MM.1S (cell line): ENCODE measurements around the gene ALKBH3.

Experiments
- EZH2 ChIP-seq: fragments of 300-600 bp; sonication (generic); optimal IDR thresholded peaks from 2 replicates; pipeline ENCODE3; 2017; ENCODE audit warnings: low read depth, mild to moderate bottlenecking, antibody characterized with exemption, low read length, mixed read lengths
- EZH2phosphoT487 ChIP-seq: fragments of 300-600 bp; sonication (generic); IDR thresholded peaks from 2 replicates; pipeline ENCODE4 v1.6.1; 2018; ENCODE audit warnings: antibody characterized with exemption, low read length
- TF ChIP-seq, protein P1 (sequence below): fragments of 300-600 bp; sonication (generic); IDR thresholded peaks from 2 replicates; pipeline ENCODE4 v1.5.1; 2016; ENCODE audit warnings: antibody characterized with exemption, low read length, mixed read lengths

DNA sequence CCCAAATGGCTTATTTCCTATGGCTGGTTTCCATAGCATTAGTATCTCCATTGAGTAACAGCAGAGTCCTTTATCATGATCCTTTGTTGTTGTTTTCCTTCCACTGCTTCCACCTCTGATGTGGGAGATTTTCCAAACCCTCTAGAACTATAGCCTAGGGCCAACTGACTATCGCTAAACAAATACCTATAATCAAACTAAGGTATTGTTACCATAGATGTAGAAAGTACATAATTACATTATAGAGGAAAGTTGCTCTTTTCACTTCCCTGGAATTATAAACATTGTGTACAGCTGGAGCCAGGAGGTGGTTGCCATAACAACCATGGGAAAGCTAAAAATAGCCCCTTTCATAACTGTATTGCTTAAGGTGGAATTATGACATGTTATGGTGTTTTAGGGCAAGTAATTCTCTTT is 47.0 kb upstream of the ALKBH3 start:
- TF ChIP-seq, protein P1, sequence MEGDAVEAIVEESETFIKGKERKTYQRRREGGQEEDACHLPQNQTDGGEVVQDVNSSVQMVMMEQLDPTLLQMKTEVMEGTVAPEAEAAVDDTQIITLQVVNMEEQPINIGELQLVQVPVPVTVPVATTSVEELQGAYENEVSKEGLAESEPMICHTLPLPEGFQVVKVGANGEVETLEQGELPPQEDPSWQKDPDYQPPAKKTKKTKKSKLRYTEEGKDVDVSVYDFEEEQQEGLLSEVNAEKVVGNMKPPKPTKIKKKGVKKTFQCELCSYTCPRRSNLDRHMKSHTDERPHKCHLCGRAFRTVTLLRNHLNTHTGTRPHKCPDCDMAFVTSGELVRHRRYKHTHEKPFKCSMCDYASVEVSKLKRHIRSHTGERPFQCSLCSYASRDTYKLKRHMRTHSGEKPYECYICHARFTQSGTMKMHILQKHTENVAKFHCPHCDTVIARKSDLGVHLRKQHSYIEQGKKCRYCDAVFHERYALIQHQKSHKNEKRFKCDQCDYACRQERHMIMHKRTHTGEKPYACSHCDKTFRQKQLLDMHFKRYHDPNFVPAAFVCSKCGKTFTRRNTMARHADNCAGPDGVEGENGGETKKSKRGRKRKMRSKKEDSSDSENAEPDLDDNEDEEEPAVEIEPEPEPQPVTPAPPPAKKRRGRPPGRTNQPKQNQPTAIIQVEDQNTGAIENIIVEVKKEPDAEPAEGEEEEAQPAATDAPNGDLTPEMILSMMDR, result no peak
- TF ChIP-seq EZH2phosphoT487 (no peak), EZH2 (no peak)
